Testis (tissue), 3 donors: ENCODE measurements around the gene FAM83B. TPM values are rescaled to one million over a fixed set of nuclear protein-coding genes. Genes with fewer than 3 reads are reported as not detected.

Experiments
- DNase-seq: peaks from one replicate; pipeline ENCODE4 v3.0.0-alpha.2; 2019
- H3K27ac ChIP-seq, 2 donors: fragments of 200-600 bp; sonication (generic); one replicate each; pipeline ENCODE4 v1.5.1; 2019
- H3K27me3 ChIP-seq: fragments of 200-600 bp; sonication (generic); one replicate; pipeline ENCODE4 v1.5.1; 2019
- H3K36me3 ChIP-seq: fragments of 200-600 bp; sonication (generic); one replicate; pipeline ENCODE4 v1.5.1; 2017; ENCODE audit warnings: low read depth; ENCODE audit errors: missing control alignments
- H3K4me1 ChIP-seq: fragments of 200-600 bp; sonication (generic); one replicate; pipeline ENCODE4 v1.5.1; 2019
- H3K4me3 ChIP-seq, 2 donors: fragments of 200-600 bp; sonication (generic); one replicate each; pipeline ENCODE4 v1.5.1; 2017 to 2019
- H3K9me3 ChIP-seq: fragments of 200-600 bp; sonication (generic); one replicate; pipeline ENCODE4 v1.5.1; 2017
- POLR2A ChIP-seq: fragments of 450-650 bp; IDR thresholded peaks from one replicate; pipeline ENCODE4 v1.6.1; 2017; ENCODE audit warnings: antibody characterized with exemption, mild to moderate bottlenecking, moderate library complexity
- WGBS, 2 donors: methylation state at CpG; one replicate each; pipeline ENCODE4 v1.1.5; 2018; 5-methylcytosine and 5-hydroxymethylcytosine counted together
- intact Hi-C: fragments of 100-400 bp; cut with DNase I; formaldehyde crosslinking; loops from one replicate; pipeline ENCODE4 v1.15.1; 2023; ENCODE audit warnings: low total_unique reads
- polyA plus RNA-seq: library from polyadenylated mRNA; stranded (reverse); fragments of 350-450 nt; fragmentation: Illumina TruSeq; extraction: RNeasy Lipid Tissue Mini Kit (QIAGEN cat#74804); gene quantifications from one replicate; pipeline ENCODE4 v1.2.3, GENCODE V29; 2014; ENCODE audit warnings: low read depth, low replicate concordance; ENCODE audit not compliant: insufficient read depth
- total RNA-seq, 2 donors: library from RNA; depleted of rRNA; stranded (reverse); fragments of >200 nt; gene quantifications; one replicate each; pipeline ENCODE4 v1.2.3, GENCODE V29; 2016
- TF ChIP-seq, protein P1 (sequence below), 3 experiments: fragments of 450-650 bp in 2 of 3; fragments of 200-600 bp in 1 of 3; sonication (generic) in 1 of 3; IDR thresholded peaks; one replicate each; pipeline ENCODE4 v1.5.1; 2016 to 2019; ENCODE audit warnings: antibody characterized with exemption in 3 of 3, mild to moderate bottlenecking in 2 of 3, moderate library complexity in 1 of 3

The FAM83B gene
- total and polyA plus RNA-seq, 3 donors from 2014 or later, result 1.0 to 1.6 (median 1.3) TPM

DNA sequence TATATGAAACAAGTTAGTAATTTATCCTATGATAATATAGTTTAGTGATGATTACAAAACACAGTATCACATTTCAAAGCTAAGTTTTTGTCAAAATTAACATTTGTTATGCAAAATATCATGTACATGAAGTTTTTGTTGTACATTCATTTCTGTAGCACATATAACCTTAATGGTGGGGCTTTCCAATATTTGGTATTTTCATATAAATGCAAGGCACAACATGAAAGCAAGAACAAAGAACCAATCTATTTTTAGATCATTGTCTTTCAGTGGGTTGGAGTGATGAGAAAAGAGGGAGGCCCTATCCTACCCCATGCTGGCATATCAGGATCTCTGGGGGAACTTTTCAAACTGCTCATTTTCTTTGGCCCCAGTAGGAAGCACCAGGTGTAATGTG lies 53.4 kb downstream of the FAM83B start:
- Histone ChIP-seq H3K36me3 (no peaks in the 10 kb centered on the region), H3K4me3 (no peak overlapping the region), H3K9me3 (no peaks in the 10 kb centered on the region), H3K27ac (no peak overlapping the region), H3K4me1 (no peaks in the 10 kb centered on the region), H3K27me3 (no peaks in the 10 kb centered on the region)
- intact Hi-C loops, result no loop called here
- TF ChIP-seq POLR2A, result no peak
- TF ChIP-seq, protein P1, sequence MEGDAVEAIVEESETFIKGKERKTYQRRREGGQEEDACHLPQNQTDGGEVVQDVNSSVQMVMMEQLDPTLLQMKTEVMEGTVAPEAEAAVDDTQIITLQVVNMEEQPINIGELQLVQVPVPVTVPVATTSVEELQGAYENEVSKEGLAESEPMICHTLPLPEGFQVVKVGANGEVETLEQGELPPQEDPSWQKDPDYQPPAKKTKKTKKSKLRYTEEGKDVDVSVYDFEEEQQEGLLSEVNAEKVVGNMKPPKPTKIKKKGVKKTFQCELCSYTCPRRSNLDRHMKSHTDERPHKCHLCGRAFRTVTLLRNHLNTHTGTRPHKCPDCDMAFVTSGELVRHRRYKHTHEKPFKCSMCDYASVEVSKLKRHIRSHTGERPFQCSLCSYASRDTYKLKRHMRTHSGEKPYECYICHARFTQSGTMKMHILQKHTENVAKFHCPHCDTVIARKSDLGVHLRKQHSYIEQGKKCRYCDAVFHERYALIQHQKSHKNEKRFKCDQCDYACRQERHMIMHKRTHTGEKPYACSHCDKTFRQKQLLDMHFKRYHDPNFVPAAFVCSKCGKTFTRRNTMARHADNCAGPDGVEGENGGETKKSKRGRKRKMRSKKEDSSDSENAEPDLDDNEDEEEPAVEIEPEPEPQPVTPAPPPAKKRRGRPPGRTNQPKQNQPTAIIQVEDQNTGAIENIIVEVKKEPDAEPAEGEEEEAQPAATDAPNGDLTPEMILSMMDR (IDR thresholded peaks at IDR 0.05), result no peak
- no peak for DNase-seq

DNA sequence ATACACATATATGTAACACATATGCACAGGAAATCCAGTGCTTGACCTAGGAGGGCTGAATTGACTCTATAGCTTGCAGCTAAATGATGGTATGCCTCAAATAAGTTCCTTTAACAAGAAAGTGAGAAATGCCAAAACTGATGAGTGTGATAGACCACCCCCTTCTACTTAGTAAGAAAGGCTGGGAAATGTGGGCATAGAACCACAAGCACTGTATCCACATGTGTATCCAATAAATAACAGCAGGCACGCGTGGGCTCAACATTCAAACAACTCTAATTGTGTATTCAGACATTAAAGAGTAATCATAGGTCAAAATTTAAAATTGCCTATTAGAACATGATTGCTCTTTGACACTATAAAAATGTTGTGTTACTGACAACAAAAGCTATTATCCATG lies 54.1 kb downstream of the FAM83B start:
- DNase-seq, result no peak
- no peaks in the 10 kb centered on the region for H3K27me3 ChIP-seq
- no peak overlapping the region for H3K4me3 ChIP-seq
- no peaks in the 10 kb centered on the region for H3K36me3 ChIP-seq
- H3K27ac ChIP-seq, result no peak overlapping the region
- H3K9me3 ChIP-seq, result no peaks in the 10 kb centered on the region
- H3K4me1 ChIP-seq, result no peaks in the 10 kb centered on the region
- 92 to 93% methylated on average over 2 of the region's 2 CpGs for WGBS, 2 donors
- TF ChIP-seq, protein P1 (IDR thresholded peaks at IDR 0.05), result no peak
- no peak for TF ChIP-seq POLR2A
- intact Hi-C loops, result no loop called here

DNA sequence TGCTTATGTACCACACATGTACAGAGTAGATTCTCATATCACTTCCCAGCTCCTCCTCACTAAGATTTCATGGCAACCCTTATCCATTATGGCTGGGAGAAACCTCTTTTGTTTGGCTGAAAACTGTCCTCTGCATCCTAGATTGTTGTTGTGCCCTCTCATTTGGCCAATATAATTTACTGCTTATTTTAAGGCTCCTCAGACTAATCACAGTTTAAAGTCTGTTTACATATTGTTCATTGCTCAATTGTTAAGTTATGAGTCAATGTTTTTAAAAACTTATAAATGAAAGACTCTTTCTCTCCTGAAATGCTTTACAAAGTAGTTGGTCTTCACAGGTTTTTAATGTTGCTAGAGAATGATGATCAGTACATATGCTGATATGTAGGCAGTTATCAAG lies 57.3 kb downstream of the FAM83B start:
- Histone ChIP-seq H3K27me3 (no peaks in the 10 kb centered on the region), H3K36me3 (no peaks in the 10 kb centered on the region), H3K4me1 (no peaks in the 10 kb centered on the region), H3K27ac (no peak overlapping the region), H3K4me3 (no peak overlapping the region), H3K9me3 (no peaks in the 10 kb centered on the region)
- TF ChIP-seq, protein P1 (IDR thresholded peaks at IDR 0.05), result no peak
- no peak for TF ChIP-seq POLR2A
- intact Hi-C loops, result no loop called here
- DNase-seq, result no peak

DNA sequence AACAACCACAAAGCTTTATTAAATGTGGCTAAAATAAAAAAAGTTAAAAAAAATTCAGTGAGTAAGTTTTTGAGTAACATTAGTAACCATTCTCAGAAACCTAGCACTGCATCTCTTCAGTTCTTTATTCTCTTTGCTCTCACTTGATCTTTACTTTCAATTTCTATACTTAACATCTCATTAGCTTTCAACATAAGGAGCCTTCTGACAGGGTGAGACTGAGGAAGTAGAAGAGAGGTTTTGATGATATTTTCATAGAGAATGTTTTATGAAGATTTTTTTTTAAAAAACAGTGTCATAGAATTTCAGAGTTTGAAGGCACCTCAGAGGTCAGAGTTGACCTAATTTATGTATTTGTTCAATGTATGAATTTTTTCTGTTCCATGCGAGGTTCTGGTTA lies 60.8 kb downstream of the FAM83B start:
- intact Hi-C loops, result no loop called here
- H3K36me3 ChIP-seq, result no peaks in the 10 kb centered on the region
- H3K4me3 ChIP-seq, result no peak overlapping the region
- H3K4me1 ChIP-seq, result no peaks in the 10 kb centered on the region
- DNase-seq, result no peak
- H3K27me3 ChIP-seq, result no peaks in the 10 kb centered on the region
- no peaks in the 10 kb centered on the region for H3K9me3 ChIP-seq
- H3K27ac ChIP-seq, result no peak overlapping the region
- WGBS, 2 donors, result 63 to 73% methylated on average over 1 of the region's 1 CpG
- no peak for TF ChIP-seq POLR2A
- TF ChIP-seq, protein P1 (IDR thresholded peaks at IDR 0.05), result no peak

DNA sequence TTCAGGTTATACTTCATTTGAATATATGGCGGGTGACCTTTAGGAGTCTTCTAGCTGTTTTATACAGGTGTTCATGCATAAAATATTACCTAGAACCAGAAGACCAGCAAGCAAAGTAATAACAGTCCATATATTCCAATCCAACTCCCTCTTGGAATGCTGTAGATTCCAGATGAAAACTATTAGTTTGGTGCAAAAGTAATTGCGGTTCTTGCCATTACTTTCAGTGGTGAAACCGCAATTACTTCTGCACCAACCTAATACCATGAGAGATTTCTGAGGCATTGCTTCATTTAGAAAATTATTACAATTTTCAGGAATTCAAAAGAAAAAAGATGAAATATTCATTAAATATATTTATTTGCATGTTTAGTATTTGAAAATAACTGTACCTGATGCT lies 62.6 kb downstream of the FAM83B start:
- 89 to 97% methylated on average over 3 of the region's 3 CpGs for WGBS, 2 donors

More for the DNA sequence above, 62.6 kb downstream of the FAM83B start:
- DNase-seq, result no peak
- no peak overlapping the region for H3K4me3 ChIP-seq
- no peaks in the 10 kb centered on the region for H3K9me3 ChIP-seq
- no peaks in the 10 kb centered on the region for H3K27me3 ChIP-seq
- intact Hi-C loops, result no loop called here
- H3K36me3 ChIP-seq, result no peaks in the 10 kb centered on the region
- H3K4me1 ChIP-seq, result no peaks in the 10 kb centered on the region
- no peak overlapping the region for H3K27ac ChIP-seq
- TF ChIP-seq POLR2A, result no peak
- TF ChIP-seq, protein P1 (IDR thresholded peaks at IDR 0.05), result no peak
